GM19193 (cell line): Measurements from ENCODE around the gene FBLN7.

ENCODE experiments used
- POLR2A ChIP-seq: IDR thresholded peaks from 4 replicates; pipeline ENCODE4 v1.6.1; 2011; ENCODE audit not compliant: insufficient read depth, insufficient read length; ENCODE audit errors: extremely low read depth

The FBLN7 gene

DNA sequence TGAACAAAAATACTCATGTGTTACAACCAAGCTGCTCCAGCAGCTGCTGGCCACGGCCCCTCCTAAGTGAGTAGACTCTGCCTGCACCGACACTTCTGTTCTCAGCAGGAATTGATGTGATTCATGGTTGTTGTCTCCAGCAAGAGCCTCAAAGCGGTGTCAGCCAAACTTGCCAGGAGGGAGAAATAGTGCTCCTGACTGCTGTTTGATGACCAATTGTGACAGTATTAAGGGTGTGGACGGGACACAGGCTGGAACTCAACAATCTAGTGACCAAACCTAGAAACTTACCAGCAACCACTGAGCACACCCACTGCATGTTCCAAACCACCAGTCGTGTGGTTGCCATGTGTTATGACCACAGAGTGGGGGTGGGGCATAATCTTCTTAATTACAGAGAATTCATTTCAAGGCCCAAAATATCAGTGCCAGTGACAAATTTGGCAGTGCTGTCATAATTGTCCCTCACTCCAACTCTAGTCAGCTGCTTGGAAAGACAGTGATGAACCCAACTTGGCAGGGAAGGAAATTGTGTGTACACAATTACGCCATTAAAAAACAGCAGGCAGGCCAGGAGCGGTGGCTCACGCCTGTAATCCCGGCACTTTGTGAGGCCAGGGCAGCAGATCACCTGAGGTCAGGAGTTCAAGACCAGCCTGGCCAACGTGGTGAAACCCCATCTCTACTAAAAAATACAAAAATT is 30.4 kb downstream of the FBLN7 start:
- no peak for TF ChIP-seq POLR2A

DNA sequence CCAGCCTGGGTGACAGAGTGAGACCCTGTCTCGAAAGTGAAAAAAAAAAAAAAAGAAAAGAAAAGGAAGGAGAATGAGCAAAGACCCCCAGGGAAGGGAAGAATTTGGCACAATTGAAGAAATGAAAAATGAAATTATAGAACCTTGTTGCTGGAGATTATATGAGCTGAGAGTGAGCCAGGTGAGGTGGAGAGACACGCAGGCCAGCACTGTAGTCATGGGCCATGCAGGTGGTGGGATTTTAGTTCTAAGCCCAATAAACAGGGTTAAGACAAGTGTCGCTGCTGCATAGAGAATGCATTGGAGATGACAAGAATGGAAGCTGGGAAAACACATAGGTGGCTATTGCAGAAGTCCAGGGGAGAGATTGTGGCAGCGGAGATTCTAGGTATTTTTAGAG is 32.3 kb downstream of the FBLN7 start:
- no peak for TF ChIP-seq POLR2A

DNA sequence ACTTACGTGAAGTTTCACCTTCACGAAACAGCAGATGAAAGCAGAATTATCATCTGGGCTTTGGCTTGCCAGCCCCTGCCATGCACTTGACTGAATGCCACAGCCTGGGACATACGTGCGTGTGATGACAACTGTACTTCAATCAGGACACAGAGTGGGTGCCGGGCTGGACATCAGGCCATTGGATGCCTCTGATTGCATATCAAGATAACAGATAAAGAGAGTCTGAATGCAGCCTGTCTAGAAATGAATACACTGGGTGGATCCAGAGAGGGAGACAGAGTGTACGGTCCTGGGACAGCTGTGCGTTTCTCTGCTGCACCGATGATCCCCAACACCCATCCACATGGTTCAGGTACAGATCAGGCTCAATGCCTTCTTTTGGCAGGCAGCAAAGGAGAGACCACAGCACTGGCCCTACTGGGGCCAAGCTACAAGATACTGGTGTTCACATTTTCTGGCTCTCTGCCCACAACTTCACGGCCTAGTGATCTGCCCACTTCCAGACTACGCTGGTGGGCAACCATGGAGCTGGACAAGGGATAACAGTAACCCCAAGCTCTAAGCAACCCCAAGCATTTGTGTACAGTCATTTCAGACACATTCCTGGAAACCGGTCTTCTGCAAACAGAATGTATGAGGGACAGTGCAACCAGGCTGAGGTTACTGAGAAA is 35.6 kb downstream of the FBLN7 start:
- no peak for TF ChIP-seq POLR2A

DNA sequence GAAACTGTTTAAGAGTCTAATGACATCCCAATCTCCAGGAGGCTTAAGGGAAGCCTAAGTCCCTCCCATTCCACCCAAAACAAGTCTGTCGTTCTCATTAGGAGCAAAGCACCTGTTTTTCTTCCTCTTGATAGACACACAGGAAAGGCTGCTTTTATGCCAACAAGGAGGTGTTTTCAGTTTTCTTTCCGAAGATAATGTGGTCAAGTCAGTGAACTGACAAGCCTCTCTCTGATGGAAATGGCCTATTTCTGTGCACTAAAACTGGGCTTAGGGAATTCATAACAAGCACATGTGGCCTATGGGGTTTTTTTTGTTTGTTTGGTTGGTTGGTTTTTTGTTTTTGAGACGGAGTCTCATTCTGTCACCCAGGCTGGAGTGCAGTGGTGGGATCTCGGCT is 36.2 kb downstream of the FBLN7 start:
- TF ChIP-seq POLR2A, result no peak

DNA sequence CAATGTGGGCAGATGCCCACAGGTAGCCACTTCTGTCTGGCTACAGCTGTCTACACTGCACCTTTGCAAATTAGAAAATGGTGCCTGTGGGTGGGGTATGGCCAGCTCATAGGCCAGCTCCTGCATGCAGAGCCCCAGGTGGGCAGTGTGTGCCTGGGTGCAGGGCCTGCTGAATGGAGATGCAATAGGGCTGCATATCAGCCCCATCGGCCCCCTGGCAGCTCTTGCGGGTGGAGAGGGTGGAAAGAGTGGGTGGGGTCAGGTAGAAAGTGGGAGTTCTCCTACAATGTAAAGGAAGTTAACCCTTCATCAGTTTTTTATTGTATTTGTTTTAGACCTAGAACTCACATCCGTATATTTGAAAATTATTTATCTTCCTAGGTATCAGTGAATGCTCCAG is 37.1 kb downstream of the FBLN7 start:
- TF ChIP-seq POLR2A, result no peak

DNA sequence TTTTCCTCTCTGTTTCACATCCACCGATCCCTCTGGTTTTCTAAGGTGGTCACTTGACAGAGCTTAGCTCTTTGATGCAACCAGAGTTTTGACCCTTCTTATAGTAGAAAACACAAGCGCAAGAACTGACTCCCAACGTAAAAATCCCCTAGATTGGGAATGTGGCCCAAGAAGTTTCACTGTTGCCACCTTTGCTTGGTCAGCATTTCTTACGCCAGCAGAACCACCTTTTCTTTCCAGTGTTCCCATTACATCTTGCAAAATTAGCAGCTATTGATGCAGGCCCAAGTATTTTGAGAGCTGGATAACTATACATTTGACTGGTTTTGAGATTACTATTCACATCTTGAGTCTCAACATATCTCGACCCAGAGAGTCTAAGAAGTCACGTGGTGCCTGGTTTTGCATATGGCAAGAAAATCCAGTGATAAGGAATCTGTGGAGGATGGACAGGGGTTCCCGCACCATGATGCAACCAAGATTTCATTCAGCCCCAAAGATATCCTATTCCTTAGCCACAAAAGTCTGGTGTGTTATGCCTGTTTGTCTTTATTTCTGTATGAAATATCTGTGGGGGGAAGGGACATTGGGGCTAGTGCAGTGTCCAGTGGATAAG is 37.9 kb downstream of the FBLN7 start:
- TF ChIP-seq POLR2A, result no peak

DNA sequence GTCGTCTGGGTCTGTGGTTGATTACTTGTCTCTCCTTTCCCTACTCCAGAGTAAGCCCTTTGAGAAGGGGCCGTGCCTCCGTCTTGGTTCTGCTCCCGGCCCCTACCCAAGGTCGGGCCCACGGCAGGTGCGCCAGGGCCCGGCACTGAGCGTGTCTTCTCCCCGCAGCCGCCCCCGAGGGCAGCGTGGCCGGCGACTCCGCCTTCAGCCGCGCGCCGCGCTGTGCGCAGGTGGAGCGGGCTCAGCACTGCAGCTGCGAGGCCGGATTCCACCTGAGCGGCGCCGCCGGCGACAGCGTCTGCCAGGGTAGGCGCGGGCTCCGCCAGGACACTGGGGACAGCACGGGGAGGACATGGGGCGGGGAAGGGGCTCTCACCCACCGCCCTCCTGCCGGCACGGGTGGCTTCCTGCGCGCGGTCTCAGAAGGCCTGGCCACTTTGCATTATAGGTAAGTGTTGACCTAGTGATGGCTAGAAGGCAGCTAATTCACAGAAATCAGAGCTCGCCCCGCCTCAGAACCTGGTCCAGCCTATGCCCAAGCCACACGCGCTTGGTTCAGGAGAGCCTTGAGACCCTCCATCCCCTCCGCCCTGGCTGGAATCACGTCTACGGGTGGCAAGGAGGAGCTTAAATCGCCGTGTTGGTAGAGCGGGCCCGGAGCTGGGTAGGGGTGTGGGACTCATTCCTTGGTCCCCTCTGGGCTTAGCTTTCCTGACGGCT is 43.5 kb downstream of the FBLN7 start:
- TF ChIP-seq POLR2A, result no peak

DNA sequence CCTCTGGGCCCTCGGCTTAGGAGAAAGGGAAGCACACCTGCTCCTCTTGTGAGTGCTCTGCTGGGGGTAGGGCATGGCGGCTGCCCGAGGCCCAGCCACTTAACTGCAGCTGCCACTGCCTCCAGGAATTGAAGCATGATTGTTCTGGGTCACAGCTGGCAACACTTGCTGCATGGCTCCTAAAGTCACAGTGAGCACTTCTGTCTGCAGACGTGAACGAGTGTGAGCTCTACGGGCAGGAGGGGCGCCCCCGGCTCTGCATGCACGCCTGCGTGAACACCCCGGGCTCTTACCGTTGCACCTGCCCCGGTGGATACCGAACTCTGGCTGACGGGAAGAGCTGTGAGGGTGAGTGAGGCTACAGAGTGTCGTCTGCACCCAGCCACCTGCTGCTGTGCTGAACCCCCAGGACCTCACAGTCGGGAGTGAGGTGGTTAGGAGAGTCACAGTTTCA is 44.4 kb downstream of the FBLN7 start:
- no peak for TF ChIP-seq POLR2A

DNA sequence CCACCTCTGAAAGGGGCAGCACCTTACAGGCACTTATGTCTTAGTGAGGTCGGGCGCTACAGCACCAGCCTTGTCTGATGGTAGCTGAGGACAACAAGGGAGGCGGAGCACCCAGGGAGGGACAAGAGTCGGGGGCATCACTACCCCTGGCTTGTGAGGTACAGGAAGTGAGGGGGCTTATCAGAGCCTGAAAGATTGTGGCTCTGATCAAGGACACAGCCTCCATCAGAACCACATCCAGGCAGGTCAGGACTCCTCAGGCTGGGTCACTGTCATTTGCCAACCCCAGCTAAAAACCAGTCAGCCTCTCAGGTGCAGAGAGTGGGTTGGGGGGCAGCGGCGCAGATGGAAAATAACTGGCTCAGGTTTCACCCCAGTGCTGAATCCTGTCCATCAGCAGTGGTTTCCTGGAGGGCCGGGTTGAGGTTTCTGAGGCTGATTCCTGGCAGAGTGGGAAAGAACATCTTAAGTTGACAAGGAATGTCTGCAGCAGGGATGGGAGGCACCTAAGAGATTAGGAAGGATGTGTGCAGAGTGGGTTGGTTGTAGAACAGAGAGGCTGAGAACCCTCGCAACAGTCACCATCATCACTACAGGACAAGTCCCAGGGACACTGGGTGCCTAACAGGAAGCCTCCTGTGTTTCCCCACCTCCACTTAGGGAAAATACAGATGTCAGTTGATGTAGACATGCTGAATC is 45.3 kb downstream of the FBLN7 start:
- TF ChIP-seq POLR2A, result no peak

DNA sequence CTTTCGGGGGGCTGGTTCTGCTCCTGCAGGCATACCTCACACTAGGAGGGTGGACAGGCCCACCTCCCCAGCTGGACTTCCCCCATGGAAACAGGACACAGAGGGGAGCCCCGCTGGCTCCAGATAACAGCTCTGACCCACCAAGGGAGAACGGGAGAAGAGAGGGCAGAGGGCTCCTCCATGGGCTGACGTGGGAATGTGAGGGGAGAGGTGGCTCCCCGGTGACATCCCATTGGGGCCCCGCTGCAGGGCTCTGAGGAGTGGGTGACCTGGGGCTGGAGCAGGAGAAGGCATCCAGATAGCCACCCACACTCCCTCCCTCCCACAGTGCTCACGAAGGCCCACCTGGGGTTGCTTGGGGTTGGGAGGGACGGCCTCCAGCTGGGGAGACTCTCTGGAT is 45.9 kb downstream of the FBLN7 start:
- TF ChIP-seq POLR2A, result no peak

DNA sequence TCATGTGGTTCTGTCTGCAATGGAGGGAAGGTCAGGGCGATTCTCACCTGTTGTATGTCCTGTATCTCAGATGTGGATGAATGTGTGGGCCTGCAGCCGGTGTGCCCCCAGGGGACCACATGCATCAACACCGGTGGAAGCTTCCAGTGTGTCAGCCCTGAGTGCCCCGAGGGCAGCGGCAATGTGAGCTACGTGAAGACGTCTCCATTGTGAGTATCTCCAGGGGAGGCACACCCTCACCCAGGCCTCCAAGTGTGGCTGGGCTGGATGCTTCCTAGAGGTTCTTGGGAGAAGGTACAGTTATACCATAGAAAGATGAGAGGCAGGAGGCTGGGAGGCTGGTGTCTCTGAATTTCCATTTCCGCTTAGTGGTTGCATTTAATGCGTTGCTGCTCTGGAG is 46.9 kb downstream of the FBLN7 start:
- no peak for TF ChIP-seq POLR2A

DNA sequence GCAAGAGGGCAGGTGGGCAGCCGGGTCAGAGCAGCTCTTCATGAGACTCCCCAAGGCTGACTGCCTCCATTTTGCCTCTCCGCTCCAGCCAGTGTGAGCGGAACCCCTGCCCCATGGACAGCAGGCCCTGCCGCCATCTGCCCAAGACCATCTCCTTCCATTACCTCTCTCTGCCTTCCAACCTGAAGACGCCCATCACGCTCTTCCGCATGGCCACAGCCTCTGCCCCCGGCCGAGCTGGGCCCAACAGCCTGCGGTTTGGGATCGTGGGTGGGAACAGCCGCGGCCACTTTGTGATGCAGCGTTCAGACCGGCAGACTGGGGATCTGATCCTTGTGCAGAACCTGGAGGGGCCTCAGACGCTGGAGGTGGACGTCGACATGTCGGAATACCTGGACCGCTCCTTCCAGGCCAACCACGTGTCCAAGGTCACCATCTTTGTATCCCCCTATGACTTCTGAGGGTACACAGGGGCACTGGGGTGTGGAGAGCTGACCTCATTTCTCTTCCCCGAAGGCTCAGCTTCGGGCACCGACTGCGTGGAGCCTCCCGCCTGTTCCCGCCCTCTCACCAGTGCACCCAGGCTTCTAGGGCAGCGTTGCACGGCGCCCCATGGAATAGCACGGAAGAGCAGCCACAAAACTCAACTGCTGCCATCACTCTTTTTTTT is 49.0 kb downstream of the FBLN7 start:
- TF ChIP-seq POLR2A, result no peak

DNA sequence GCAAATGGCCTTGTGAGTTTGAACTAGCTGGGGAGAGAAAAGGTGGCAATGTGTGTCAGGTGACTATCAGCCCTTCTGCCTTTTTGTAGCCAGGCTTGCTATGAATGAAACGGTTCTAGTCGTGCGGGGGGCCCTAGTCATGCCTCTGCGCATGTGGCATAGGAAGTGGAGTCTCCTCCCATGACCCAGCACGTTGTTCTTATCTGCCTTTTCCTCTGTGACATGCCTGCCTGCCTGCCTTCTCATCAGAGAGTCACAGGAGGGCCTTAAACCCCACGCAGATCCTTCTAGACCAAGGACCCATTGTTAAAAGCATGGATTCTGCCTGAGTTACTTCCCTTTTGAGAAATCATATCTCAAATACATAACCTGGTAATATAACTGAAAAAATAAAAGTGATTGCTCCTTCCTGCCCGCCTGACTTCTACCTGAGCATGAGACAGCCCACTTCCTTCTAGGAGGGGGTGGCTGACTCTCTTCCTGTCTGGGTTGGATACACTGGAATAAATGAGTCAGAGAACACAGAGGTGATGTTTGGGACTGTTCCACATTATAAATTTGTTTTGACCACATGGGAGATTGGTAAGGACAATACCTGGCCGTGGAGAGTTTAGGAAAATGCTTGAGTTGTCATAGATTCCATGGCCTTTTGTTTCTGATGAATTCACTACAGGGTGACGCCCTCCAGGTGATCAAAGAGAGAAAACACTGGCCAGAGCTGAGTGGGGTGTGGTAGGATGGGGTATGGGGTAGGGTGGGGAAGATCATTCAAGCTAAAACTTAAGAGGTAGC is 49.8 kb downstream of the FBLN7 start:
- TF ChIP-seq POLR2A, result no peak
